ENCODE data around the gene SPP2.

The SPP2 gene

DNA sequence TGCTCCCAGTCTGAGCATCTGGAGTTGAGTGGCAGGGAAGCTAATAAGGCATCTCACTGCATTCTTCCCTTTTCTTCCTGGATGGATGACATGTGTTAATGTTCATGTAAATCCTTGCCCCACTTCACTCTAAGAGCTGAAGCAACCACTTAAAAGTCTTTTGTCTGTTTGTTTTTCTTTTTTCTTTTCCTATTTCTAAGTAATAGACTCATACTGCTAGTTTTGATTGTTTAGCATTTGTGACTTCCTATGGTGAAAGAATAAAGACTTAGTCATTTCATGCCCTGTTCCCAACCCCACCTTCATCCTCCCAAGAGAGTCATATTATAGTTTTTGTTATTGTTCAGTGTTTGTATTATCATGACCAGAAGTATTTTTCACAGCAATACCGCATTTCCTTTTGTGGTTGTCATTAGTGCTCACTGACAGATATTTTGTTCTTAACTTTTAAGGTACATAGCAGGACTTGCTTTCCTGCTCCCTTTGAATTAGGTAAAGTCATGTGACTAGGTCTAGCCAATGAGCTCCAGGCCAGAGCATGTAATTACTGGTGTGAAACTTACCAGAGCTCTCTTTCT, 18.1 kb upstream of the SPP2 start:
- no peaks in the 10 kb centered on the region for H3K9me2 ChIP-seq (ENCODE audit: low read depth, low read length)
- no peak overlapping the region for H2AFZ ChIP-seq (ENCODE audit: low read length)
- H4K20me1 ChIP-seq (ENCODE audit: insufficient read depth, low read length): no peaks in the 10 kb centered on the region
- no peaks in the 10 kb centered on the region for H3F3A ChIP-seq (ENCODE audit: insufficient read depth, low read length)
- H3K4me3 ChIP-seq (ENCODE audit: low read depth, low read length, poor library complexity, severe bottlenecking): no peak overlapping the region
- H3K9ac ChIP-seq (ENCODE audit: low read length): no peak overlapping the region
- H3K4me1 ChIP-seq (ENCODE audit: insufficient read depth, low read length, severe bottlenecking): no peaks in the 10 kb centered on the region
- no peaks in the 10 kb centered on the region for H3K27me3 ChIP-seq (ENCODE audit: insufficient read depth, low read length)
- TF ChIP-seq, protein P1, sequence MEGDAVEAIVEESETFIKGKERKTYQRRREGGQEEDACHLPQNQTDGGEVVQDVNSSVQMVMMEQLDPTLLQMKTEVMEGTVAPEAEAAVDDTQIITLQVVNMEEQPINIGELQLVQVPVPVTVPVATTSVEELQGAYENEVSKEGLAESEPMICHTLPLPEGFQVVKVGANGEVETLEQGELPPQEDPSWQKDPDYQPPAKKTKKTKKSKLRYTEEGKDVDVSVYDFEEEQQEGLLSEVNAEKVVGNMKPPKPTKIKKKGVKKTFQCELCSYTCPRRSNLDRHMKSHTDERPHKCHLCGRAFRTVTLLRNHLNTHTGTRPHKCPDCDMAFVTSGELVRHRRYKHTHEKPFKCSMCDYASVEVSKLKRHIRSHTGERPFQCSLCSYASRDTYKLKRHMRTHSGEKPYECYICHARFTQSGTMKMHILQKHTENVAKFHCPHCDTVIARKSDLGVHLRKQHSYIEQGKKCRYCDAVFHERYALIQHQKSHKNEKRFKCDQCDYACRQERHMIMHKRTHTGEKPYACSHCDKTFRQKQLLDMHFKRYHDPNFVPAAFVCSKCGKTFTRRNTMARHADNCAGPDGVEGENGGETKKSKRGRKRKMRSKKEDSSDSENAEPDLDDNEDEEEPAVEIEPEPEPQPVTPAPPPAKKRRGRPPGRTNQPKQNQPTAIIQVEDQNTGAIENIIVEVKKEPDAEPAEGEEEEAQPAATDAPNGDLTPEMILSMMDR (IDR thresholded peaks at IDR 0.05; ENCODE audit: low read length): no peak
- no peak overlapping the region for H3K4me2 ChIP-seq (ENCODE audit: low read length)
- no peaks in the 10 kb centered on the region for H3K79me2 ChIP-seq (ENCODE audit: insufficient read depth, low read length)
- no peaks in the 10 kb centered on the region for H3K36me3 ChIP-seq (ENCODE audit: insufficient read depth, low read length)
- no peak overlapping the region for H3K27ac ChIP-seq (ENCODE audit: low read depth, low read length, poor library complexity, severe bottlenecking)
- H3K9me3 ChIP-seq (ENCODE audit: low read length): 0 out of 2 replicates have a peak, but pooled peaks cover 3% of the 10 kb centered on the region

DNA sequence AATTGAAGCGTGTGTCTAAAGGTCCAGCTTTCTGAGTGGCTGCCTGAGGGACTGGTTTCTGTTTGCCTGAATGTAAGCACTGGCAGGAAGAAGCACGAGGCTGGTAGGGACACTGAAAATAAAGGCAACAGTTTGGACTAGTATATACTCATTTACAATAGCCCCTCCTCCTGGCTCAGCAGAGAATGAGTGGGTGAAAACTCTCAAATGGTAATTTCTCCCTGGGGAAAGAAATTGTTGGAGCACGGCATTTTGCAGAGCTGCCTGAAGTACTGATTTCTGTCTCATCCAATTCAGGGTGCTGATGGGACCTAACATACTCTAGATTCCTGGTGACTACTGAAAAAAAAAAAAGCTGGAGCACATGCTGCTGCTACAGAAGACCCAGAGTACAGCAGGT, 17.3 kb upstream of the SPP2 start:
- H3K4me3 ChIP-seq (ENCODE audit: low read depth, low read length, poor library complexity, severe bottlenecking): no peak overlapping the region
- 0 out of 2 replicates have a peak, but pooled peaks cover 3% of the 10 kb centered on the region for H3K9me3 ChIP-seq (ENCODE audit: low read length)

DNA sequence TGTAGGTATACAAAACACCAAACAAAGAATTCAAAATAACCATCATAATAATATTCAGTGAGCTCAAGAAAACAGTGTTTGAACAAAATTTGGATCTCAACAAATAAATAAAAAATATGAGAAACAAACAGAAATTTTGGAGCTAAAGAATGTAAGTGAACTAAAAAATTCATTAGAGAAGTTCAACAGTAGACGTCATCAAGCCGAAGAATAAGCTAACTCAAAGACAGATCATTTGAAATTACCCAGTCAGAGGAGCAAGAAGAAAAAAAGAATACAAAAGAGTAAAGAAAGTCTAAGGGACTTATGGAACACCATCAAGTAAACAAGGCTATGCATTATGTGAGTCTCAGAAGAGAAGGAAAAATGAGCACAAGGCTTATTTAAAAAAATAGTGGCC, 16.6 kb upstream of the SPP2 start:
- no peaks in the 10 kb centered on the region for H3F3A ChIP-seq (ENCODE audit: insufficient read depth, low read length)
- H3K36me3 ChIP-seq (ENCODE audit: insufficient read depth, low read length): no peaks in the 10 kb centered on the region
- no peaks in the 10 kb centered on the region for H3K79me2 ChIP-seq (ENCODE audit: insufficient read depth, low read length)
- 0 out of 2 replicates have a peak, but pooled peaks cover 3% of the 10 kb centered on the region for H3K9me3 ChIP-seq (ENCODE audit: low read length)
- H2AFZ ChIP-seq (ENCODE audit: low read length): no peak overlapping the region
- H4K20me1 ChIP-seq (ENCODE audit: insufficient read depth, low read length): no peaks in the 10 kb centered on the region
- H3K4me1 ChIP-seq (ENCODE audit: insufficient read depth, low read length, severe bottlenecking): no peaks in the 10 kb centered on the region
- H3K27ac ChIP-seq (ENCODE audit: low read depth, low read length, poor library complexity, severe bottlenecking): no peak overlapping the region
- no peaks in the 10 kb centered on the region for H3K27me3 ChIP-seq (ENCODE audit: insufficient read depth, low read length)
- no peak for TF ChIP-seq EZH2 (IDR thresholded peaks at IDR 0.05; ENCODE audit: borderline replicate concordance, low read length)
- TF ChIP-seq, protein P1 (IDR thresholded peaks at IDR 0.05; ENCODE audit: low read length): no peak
- no peak overlapping the region for H3K4me3 ChIP-seq (ENCODE audit: low read depth, low read length, poor library complexity, severe bottlenecking)
- H3K4me2 ChIP-seq (ENCODE audit: low read length): no peak overlapping the region
- H3K9me2 ChIP-seq (ENCODE audit: low read depth, low read length): no peaks in the 10 kb centered on the region
- H3K9ac ChIP-seq (ENCODE audit: low read length): no peak overlapping the region

More for the DNA sequence above, 17.3 kb upstream of the SPP2 start:
- Histone ChIP-seq H3F3A (ENCODE audit: insufficient read depth, low read length) (no peaks in the 10 kb centered on the region), H4K20me1 (ENCODE audit: insufficient read depth, low read length) (no peaks in the 10 kb centered on the region), H3K4me1 (ENCODE audit: insufficient read depth, low read length, severe bottlenecking) (no peaks in the 10 kb centered on the region), H2AFZ (ENCODE audit: low read length) (no peak overlapping the region), H3K27me3 (ENCODE audit: insufficient read depth, low read length) (no peaks in the 10 kb centered on the region), H3K9ac (ENCODE audit: low read length) (no peak overlapping the region), H3K4me2 (ENCODE audit: low read length) (no peak overlapping the region), H3K79me2 (ENCODE audit: insufficient read depth, low read length) (no peaks in the 10 kb centered on the region), H3K27ac (ENCODE audit: low read depth, low read length, poor library complexity, severe bottlenecking) (no peak overlapping the region), H3K9me2 (ENCODE audit: low read depth, low read length) (no peaks in the 10 kb centered on the region), H3K36me3 (ENCODE audit: insufficient read depth, low read length) (no peaks in the 10 kb centered on the region)
- TF ChIP-seq, protein P1 (IDR thresholded peaks at IDR 0.05; ENCODE audit: low read length): no peak
- TF ChIP-seq EZH2 (IDR thresholded peaks at IDR 0.05; ENCODE audit: borderline replicate concordance, low read length): no peak
